SK-N-SH (cell line): ENCODE measurements around the gene ADAMTSL1. TPM values are rescaled to one million over a fixed set of nuclear protein-coding genes. Genes with fewer than 3 reads are reported as not detected.

Experiments
- CTCF ChIA-PET: fragments of 300-600, 350-600 bp; formaldehyde crosslinking; extraction: SDS; loops from one replicate; lab custom pipeline; 2021; lab: Yijun Ruan, JAX
- POLR2A ChIA-PET: fragments of 350-600 bp; sonication (Branson Sonifier 250); formaldehyde crosslinking; extraction: SDS; loops from one replicate; lab custom pipeline; 2020; ENCODE audit warnings: antibody characterized with exemption, inconsistent platforms; lab: Yijun Ruan, JAX
- DNase-seq: peaks from one replicate; pipeline ENCODE4 v3.0.0; 2012
- H2AFZ ChIP-seq: fragments of 200-600 bp; sonication (generic); 2 replicates; pipeline ENCODE4 v1.8.1; 2016; ENCODE audit warnings: antibody characterized with exemption, mild to moderate bottlenecking, low read depth
- H3F3A ChIP-seq: fragments of 200-600 bp; sonication (generic); replicated peaks from 2 replicates; pipeline ENCODE3; 2016; ENCODE audit warnings: antibody characterized with exemption, mild to moderate bottlenecking; ENCODE audit not compliant: insufficient read depth
- H3K27ac ChIP-seq, 2 experiments: fragments of 200-500 bp in 1 of 2; fragments of 200-600 bp in 1 of 2; sonication (Bioruptor generic) in 1 of 2; sonication (generic), shearing (Covaris generic) in 1 of 2; 2 replicates each; pipeline versions ENCODE4 v1.5.1 to v1.6.1; 2014 to 2016; ENCODE audit warnings: low read depth in 2 of 2, inconsistent platforms in 1 of 2, low read length in 1 of 2, mild to moderate bottlenecking in 1 of 2, mixed read lengths in 1 of 2
- H3K27me3 ChIP-seq: fragments of 200-600 bp; sonication (generic), shearing (Covaris generic); 2 replicates; pipeline ENCODE4 v1.6.1; 2016; ENCODE audit warnings: mixed run types; ENCODE audit not compliant: insufficient read depth
- H3K36me3 ChIP-seq, 2 experiments: fragments of 200-500 bp in 1 of 2; fragments of 200-600 bp in 1 of 2; sonication (Bioruptor generic) in 1 of 2; sonication (generic) in 1 of 2; replicated peaks in 1 of 2; 2 replicates each; pipeline versions ENCODE3 to v1.5.1; 2014 to 2016; ENCODE audit warnings: low read length in 1 of 2, mild to moderate bottlenecking in 1 of 2; ENCODE audit not compliant: insufficient read depth in 2 of 2, control insufficient read depth in 1 of 2
- H3K4me1 ChIP-seq, 2 experiments: fragments of 200-500 bp in 1 of 2; fragments of 200-600 bp in 1 of 2; sonication (Bioruptor generic) in 1 of 2; sonication (generic), shearing (Covaris generic) in 1 of 2; 2 replicates each; pipeline versions ENCODE4 v1.5.1 to v1.6.1; 2014 to 2016; ENCODE audit warnings: low read depth in 1 of 2, low read length in 1 of 2, mixed run types in 1 of 2; ENCODE audit not compliant: insufficient read depth in 2 of 2, control insufficient read depth in 1 of 2
- H3K4me2 ChIP-seq: fragments of 200-600 bp; sonication (generic), shearing (Covaris generic); 2 replicates; pipeline ENCODE4 v1.6.1; 2017; ENCODE audit warnings: mixed run types
- H3K4me3 ChIP-seq, 2 experiments: fragments of 200-500 bp in 1 of 2; fragments of 200-600 bp in 1 of 2; sonication (Bioruptor generic) in 1 of 2; sonication (generic), shearing (Covaris generic) in 1 of 2; 2 replicates each; pipeline versions ENCODE4 v1.5.1 to v1.8.1; 2014 to 2016; ENCODE audit warnings: low read depth in 2 of 2, inconsistent platforms in 1 of 2, low read length in 1 of 2, mild to moderate bottlenecking in 1 of 2, mixed read lengths in 1 of 2, moderate library complexity in 1 of 2
- H3K79me2 ChIP-seq: fragments of 200-600 bp; sonication (generic); 2 replicates; pipeline ENCODE4 v1.8.1; 2017; ENCODE audit warnings: mild to moderate bottlenecking; ENCODE audit not compliant: insufficient read depth
- H3K9ac ChIP-seq: fragments of 200-600 bp; sonication (generic); 2 replicates; pipeline ENCODE4 v1.6.1; 2017; ENCODE audit warnings: mixed run types
- H3K9me2 ChIP-seq: fragments of 200-600 bp; sonication (generic); 2 replicates; pipeline ENCODE4 v1.6.1; 2017; ENCODE audit warnings: mixed run types
- H3K9me3 ChIP-seq: fragments of 200-600 bp; sonication (generic); 2 replicates; pipeline ENCODE4 v1.6.1; 2017; ENCODE audit warnings: mixed run types, mild to moderate bottlenecking, moderate library complexity
- H4K20me1 ChIP-seq: fragments of 200-600 bp; sonication (generic); 2 replicates; pipeline ENCODE4 v1.6.1; 2017; ENCODE audit warnings: mild to moderate bottlenecking, mixed run types; ENCODE audit not compliant: insufficient read depth
- EP300 ChIP-seq, 2 experiments: IDR thresholded peaks; 2 replicates each; pipeline versions ENCODE4 v1.4.0 to v1.6.1; 2012; ENCODE audit warnings: borderline replicate concordance in 1 of 2, low read depth in 1 of 2, low read length in 1 of 2
- FOSL2 ChIP-seq: IDR thresholded peaks from 2 replicates; pipeline ENCODE4 v1.4.0; 2012; ENCODE audit warnings: low read depth, mild to moderate bottlenecking, moderate library complexity, borderline replicate concordance
- FOXJ3 ChIP-seq: sonication (generic); formaldehyde crosslinking; IDR thresholded peaks from 2 replicates; pipeline ENCODE4 v1.5.1; 2020; ENCODE audit warnings: mild to moderate bottlenecking, missing genetic modification reagents
- FOXM1 ChIP-seq: IDR thresholded peaks from 2 replicates; pipeline ENCODE4 v1.4.0; 2012; ENCODE audit warnings: low read depth, mild to moderate bottlenecking
- GATA2 ChIP-seq: sonication (generic); formaldehyde crosslinking; IDR thresholded peaks from 2 replicates; pipeline ENCODE4 v1.5.0; 2020; ENCODE audit warnings: mild to moderate bottlenecking, missing genetic modification reagents
- JUND ChIP-seq: IDR thresholded peaks from 2 replicates; pipeline ENCODE4 v1.4.0; 2012
- MXI1 ChIP-seq: IDR thresholded peaks from 2 replicates; pipeline ENCODE4 v1.6.1; 2012; ENCODE audit warnings: mild to moderate bottlenecking, low read depth, low read length, improper control_type of control experiment
- NFIC ChIP-seq: IDR thresholded peaks from 2 replicates; pipeline ENCODE4 v1.4.0; 2012; ENCODE audit warnings: borderline replicate concordance
- NRF1 ChIP-seq: IDR thresholded peaks from 2 replicates; pipeline ENCODE4 v1.6.1; 2012; ENCODE audit warnings: low read depth, mild to moderate bottlenecking, low read length
- RCOR1 ChIP-seq: fragments of 150-350 bp; IDR thresholded peaks from 2 replicates; pipeline ENCODE4 v1.6.1; 2017; ENCODE audit warnings: antibody characterized with exemption, low read length
- RFX5 ChIP-seq: IDR thresholded peaks from 2 replicates; pipeline ENCODE4 v1.6.1; 2012; ENCODE audit warnings: mild to moderate bottlenecking, improper control_type of control experiment, low read length
- RXRA ChIP-seq: IDR thresholded peaks from 2 replicates; pipeline ENCODE4 v1.4.0; 2012; ENCODE audit warnings: low read depth, mild to moderate bottlenecking, borderline replicate concordance
- SMC3 ChIP-seq: IDR thresholded peaks from 2 replicates; pipeline ENCODE4 v1.6.1; 2012; ENCODE audit warnings: low read depth, low read length, improper control_type of control experiment
- TCF12 ChIP-seq: IDR thresholded peaks from 2 replicates; pipeline ENCODE4 v1.4.0; 2012
- YY1 ChIP-seq: IDR thresholded peaks from 2 replicates; pipeline ENCODE4 v1.4.0; 2012; ENCODE audit warnings: low read depth, mild to moderate bottlenecking
- polyA plus RNA-seq, 3 experiments: library from polyadenylated mRNA; depleted of rRNA; stranded (reverse); fragments of >200 nt; gene quantifications; 2 replicates each; pipeline ENCODE4 v1.2.3, GENCODE V29; 2012
- TF ChIP-seq, protein P1 (sequence below): fragments of 200-600 bp; sonication (generic); IDR thresholded peaks from 2 replicates; pipeline ENCODE4 v1.6.1; 2017; ENCODE audit warnings: antibody characterized with exemption, mild to moderate bottlenecking, moderate library complexity
- TF ChIP-seq, protein P2 (sequence below): IDR thresholded peaks from 2 replicates; pipeline ENCODE4 v1.6.1; 2012; ENCODE audit warnings: mild to moderate bottlenecking, low read depth, low read length, moderate library complexity
- TF ChIP-seq, protein P3 (sequence below): IDR thresholded peaks from 2 replicates; pipeline ENCODE4 v1.4.0; 2012; ENCODE audit warnings: low read depth, borderline replicate concordance

ADAMTSL1 gene
- polyA plus RNA-seq, 1 of the 3 experiments (the other 2 are of a cell fraction) = 114 TPM

DNA sequence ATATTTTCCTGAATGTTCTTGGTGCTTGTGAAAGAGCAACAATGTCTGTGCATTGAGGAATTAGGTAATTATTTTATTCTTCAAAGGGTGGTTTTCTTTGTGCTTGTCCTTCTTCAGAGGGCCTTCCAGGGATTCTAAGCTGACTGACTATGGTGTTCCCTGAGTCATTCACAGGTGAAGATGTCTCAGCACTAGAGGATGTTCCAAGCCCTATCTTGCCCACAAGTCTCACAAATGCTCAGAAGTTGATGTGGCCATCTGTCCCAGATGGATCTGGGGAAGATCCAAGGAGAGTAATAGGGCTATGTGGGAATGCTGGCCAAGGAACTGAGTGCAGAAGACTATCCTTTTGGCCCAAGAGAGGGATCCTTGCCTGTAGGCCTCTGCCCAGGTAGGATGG is 120.9 kb downstream of the ADAMTSL1 start:
- Histone ChIP-seq H3K27ac (no peak overlapping the region), H3K79me2 (peaks cover 95% of the 10 kb centered on the region), H3K4me3 (no peak overlapping the region), H3K4me2 (no peak overlapping the region), H3K9me3 (peaks cover 13% of the 10 kb centered on the region; the same call in 1 of the 2 replicates)
- CTCF ChIA-PET = no interaction called here
- TF ChIP-seq FOXM1 = no peak
- TF ChIP-seq EP300 (IDR thresholded peaks at IDR 0.05; ENCODE audit: borderline replicate concordance in 1 of 2, low read depth in 1 of 2, low read length in 1 of 2) = no peak
- no peak for TF ChIP-seq FOSL2
- TF ChIP-seq JUND = no peak
- no peak for TF ChIP-seq GATA2
- no peak for TF ChIP-seq NFIC
- no peak for TF ChIP-seq FOXJ3 (CRISPR knock-in tag)
- TF ChIP-seq SMC3 = no peak
- TF ChIP-seq YY1 = no peak
- no peak for TF ChIP-seq MXI1
- no peak for TF ChIP-seq RFX5
- TF ChIP-seq, protein P1, sequence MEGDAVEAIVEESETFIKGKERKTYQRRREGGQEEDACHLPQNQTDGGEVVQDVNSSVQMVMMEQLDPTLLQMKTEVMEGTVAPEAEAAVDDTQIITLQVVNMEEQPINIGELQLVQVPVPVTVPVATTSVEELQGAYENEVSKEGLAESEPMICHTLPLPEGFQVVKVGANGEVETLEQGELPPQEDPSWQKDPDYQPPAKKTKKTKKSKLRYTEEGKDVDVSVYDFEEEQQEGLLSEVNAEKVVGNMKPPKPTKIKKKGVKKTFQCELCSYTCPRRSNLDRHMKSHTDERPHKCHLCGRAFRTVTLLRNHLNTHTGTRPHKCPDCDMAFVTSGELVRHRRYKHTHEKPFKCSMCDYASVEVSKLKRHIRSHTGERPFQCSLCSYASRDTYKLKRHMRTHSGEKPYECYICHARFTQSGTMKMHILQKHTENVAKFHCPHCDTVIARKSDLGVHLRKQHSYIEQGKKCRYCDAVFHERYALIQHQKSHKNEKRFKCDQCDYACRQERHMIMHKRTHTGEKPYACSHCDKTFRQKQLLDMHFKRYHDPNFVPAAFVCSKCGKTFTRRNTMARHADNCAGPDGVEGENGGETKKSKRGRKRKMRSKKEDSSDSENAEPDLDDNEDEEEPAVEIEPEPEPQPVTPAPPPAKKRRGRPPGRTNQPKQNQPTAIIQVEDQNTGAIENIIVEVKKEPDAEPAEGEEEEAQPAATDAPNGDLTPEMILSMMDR = no peak
- no peak for TF ChIP-seq RCOR1
- TF ChIP-seq, protein P2, sequence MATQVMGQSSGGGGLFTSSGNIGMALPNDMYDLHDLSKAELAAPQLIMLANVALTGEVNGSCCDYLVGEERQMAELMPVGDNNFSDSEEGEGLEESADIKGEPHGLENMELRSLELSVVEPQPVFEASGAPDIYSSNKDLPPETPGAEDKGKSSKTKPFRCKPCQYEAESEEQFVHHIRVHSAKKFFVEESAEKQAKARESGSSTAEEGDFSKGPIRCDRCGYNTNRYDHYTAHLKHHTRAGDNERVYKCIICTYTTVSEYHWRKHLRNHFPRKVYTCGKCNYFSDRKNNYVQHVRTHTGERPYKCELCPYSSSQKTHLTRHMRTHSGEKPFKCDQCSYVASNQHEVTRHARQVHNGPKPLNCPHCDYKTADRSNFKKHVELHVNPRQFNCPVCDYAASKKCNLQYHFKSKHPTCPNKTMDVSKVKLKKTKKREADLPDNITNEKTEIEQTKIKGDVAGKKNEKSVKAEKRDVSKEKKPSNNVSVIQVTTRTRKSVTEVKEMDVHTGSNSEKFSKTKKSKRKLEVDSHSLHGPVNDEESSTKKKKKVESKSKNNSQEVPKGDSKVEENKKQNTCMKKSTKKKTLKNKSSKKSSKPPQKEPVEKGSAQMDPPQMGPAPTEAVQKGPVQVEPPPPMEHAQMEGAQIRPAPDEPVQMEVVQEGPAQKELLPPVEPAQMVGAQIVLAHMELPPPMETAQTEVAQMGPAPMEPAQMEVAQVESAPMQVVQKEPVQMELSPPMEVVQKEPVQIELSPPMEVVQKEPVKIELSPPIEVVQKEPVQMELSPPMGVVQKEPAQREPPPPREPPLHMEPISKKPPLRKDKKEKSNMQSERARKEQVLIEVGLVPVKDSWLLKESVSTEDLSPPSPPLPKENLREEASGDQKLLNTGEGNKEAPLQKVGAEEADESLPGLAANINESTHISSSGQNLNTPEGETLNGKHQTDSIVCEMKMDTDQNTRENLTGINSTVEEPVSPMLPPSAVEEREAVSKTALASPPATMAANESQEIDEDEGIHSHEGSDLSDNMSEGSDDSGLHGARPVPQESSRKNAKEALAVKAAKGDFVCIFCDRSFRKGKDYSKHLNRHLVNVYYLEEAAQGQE = no peak
- no peak for TF ChIP-seq RXRA
- TF ChIP-seq TCF12 = no peak
- TF ChIP-seq, protein P3, sequence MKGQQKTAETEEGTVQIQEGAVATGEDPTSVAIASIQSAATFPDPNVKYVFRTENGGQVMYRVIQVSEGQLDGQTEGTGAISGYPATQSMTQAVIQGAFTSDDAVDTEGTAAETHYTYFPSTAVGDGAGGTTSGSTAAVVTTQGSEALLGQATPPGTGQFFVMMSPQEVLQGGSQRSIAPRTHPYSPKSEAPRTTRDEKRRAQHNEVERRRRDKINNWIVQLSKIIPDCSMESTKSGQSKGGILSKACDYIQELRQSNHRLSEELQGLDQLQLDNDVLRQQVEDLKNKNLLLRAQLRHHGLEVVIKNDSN = no peak
- no peak for TF ChIP-seq NRF1
- TF ChIP-seq, all 33 proteins: peak for 0
- Histone ChIP-seq H3F3A (peaks cover 15% of the 10 kb centered on the region), H4K20me1 (no peaks in the 10 kb centered on the region), H2AFZ (no peak overlapping the region), H3K9me2 (no peaks in the 10 kb centered on the region), H3K9ac (no peak overlapping the region), H3K27me3 (no peaks in the 10 kb centered on the region), H3K4me1 (no peaks in the 10 kb centered on the region), H3K36me3 (peaks cover 0 to 67% of the 10 kb centered on the region in 2 experiments)
- POLR2A ChIA-PET = no interaction called here
- no peak for DNase-seq
